Measurements from ENCODE around the gene ZNF827.

Gene ZNF827, protein sequence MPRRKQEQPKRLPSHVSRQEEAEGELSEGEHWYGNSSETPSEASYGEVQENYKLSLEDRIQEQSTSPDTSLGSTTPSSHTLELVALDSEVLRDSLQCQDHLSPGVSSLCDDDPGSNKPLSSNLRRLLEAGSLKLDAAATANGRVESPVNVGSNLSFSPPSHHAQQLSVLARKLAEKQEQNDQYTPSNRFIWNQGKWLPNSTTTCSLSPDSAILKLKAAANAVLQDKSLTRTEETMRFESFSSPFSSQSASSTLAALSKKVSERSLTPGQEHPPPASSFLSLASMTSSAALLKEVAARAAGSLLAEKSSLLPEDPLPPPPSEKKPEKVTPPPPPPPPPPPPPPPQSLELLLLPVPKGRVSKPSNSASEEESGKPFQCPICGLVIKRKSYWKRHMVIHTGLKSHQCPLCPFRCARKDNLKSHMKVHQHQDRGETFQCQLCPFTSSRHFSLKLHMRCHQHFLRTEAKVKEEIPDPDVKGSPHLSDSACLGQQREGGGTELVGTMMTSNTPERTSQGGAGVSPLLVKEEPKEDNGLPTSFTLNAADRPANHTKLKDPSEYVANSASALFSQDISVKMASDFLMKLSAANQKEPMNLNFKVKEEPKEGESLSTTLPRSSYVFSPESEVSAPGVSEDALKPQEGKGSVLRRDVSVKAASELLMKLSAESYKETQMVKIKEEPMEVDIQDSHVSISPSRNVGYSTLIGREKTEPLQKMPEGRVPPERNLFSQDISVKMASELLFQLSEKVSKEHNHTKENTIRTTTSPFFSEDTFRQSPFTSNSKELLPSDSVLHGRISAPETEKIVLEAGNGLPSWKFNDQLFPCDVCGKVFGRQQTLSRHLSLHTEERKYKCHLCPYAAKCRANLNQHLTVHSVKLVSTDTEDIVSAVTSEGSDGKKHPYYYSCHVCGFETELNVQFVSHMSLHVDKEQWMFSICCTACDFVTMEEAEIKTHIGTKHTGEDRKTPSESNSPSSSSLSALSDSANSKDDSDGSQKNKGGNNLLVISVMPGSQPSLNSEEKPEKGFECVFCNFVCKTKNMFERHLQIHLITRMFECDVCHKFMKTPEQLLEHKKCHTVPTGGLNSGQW

DNA sequence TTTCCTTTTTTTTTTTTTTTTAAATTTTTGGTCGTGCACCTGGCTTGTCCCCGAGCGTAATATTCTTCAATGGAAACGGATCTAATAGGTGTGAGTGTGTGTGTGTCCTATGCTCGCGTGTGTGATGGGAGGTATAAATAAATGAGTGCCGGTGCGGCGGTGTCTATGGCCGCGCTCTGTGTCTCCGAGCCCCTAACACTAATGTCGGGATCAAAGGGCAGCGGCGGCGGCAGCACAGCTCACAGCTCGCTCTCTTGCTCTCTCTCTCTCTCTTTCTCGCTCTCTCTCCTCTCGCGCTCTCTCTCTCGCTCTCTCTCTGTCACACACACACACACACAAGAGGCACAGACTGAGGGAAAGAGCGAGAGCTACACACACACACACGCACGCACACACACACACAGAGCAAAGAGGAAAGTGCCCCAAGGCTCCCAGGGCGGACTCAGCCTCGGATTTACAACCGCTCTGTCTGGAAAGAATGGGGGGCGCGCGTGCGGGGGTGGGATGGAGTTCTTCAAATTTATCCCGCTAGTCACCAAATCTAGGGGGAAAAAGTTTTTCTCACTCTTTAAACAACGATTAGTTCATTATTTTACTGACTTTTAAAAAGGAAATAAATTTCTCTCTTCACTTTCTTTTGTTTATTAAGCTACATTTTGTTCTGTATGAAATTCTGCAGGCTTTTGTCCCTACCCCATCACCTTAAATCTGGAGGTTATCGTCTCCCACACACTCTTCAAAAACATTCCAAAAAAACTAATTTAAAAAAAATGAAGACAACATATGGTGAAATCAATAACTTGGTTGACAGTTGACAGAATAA lies at the start of gene ZNF827:
TSS of gene ZNF827 (minus strand) at position 206 of the 823 bp plus-strand sequence. CDS start 416 bp downstream, outside the sequence.
- peak in 1 of 2 donors; percentile 24 for DNase-seq (ENCODE audit: low read depth in 2 of 2)

DNA sequence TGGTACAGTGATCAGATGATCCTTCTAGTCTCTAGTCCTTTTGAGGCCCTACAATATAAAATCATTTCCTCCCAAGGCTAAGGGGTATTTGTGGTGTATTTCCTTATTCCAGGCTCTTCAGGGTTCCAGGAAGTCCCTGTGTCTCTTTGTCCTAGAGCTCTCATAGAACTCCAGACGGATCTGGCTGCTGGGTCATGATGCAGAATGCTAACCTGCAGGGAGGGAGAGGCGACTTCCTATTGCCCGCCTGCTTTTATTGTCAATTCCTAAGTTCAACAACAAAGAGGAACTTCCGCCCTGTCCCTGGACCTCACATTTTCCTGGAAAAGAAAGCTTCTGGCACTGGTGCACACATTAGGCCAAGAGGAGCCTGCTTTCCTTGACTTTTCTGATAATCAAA lies 45.9 kb upstream of the ZNF827 start:
- no peak for DNase-seq (ENCODE audit: low read depth in 2 of 2)

DNA sequence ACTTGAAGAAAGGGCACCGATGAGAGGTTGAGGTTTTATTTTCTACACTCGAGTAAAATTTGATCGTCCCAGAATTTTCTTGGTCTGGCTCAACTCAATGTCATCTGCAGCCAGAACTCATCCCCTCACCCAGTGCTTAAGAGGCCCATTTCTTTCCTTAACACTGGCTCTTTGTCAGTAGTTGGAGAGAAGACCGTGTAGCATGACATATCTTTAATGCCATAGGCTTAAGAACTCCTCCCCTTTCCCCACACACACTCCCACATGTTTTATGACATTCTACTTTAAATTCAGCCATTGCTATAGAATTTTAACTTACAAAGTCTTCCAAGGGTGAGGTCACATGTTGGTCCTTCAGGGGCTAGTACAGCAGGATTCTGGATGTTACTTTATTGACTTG lies 44.2 kb upstream of the ZNF827 start:
- no peak for DNase-seq (ENCODE audit: low read depth in 2 of 2)

DNA sequence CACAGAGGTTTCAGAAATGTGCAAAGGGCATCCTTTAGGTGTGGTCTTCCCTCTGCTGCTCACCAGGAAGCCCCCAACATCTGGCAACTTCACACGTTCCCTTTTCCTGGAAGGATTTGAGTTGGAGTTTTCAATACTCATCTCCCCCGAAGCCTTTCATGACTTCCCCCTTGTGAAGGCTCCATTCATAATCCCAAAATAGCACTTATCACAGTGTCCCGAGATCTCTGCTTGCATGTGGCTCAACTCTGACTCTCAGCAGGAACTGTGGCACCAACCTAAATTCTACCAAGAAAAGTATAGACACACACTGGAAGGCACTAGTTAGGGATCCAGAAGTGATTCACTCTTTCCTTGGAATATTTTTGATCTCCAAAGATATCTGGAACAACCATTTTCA lies 40.5 kb upstream of the ZNF827 start:
- no peak for DNase-seq (ENCODE audit: low read depth in 2 of 2)

DNA sequence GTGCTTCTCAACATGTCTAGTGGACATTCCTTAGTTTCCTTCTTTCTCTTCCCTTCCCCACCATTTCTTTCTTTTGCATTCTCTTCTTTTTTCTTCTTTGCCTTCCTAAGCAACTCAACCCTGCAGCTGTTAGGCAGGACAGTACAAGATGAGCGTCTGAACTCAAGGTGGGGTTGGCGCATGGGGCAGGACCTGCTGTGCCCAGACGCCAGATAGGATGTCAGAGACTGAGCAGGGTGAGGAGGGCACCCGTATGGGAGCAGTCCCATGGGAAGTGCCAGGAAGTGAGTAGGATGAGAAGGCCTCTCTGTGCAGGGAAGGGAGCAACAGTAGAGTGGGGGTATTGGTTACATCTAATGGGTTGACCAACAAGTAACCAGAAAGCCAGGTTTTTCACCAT lies 38.1 kb upstream of the ZNF827 start:
- DNase-seq (ENCODE audit: low read depth in 2 of 2) = no peak

DNA sequence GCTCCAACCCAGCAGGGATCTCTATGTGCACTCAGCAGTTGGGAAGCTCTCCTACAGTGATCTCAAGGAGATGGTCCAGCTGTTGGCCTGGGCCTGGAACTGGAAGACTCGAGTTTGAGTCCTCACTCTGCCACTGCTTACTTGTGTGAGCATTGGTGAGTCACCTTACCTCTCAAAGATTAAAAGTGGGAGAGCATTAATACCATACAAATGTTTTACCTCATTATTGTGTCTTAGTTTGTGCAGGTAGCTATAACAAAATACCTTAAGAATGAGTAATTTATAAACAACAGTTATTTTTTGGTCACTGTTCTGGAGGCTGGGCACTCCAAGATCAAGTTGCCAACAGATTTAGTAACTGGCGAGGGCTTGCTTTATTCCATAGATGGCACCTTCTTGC lies 21.4 kb upstream of the ZNF827 start:
- DNase-seq (ENCODE audit: low read depth in 2 of 2) = no peak

DNA sequence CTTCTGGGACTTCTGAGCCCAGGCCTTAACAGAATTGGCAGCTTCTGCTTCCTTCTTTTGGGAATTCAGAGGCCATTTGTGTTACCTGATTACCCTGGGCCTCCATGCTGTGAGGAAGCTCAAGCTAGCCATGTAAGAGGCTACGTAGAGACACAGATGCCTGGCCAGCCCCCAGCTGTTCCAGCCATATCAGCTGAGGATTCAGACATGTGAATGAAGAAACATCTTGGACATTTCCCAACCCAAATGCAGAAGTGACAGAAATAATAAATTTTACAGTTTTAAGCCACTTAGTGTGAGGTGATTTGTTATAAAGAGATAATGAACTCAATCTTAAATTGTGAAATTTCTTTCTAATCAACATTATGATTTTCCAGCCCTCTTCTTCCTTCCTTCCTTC lies 18.7 kb upstream of the ZNF827 start:
- no peak for DNase-seq (ENCODE audit: low read depth in 2 of 2)

DNA sequence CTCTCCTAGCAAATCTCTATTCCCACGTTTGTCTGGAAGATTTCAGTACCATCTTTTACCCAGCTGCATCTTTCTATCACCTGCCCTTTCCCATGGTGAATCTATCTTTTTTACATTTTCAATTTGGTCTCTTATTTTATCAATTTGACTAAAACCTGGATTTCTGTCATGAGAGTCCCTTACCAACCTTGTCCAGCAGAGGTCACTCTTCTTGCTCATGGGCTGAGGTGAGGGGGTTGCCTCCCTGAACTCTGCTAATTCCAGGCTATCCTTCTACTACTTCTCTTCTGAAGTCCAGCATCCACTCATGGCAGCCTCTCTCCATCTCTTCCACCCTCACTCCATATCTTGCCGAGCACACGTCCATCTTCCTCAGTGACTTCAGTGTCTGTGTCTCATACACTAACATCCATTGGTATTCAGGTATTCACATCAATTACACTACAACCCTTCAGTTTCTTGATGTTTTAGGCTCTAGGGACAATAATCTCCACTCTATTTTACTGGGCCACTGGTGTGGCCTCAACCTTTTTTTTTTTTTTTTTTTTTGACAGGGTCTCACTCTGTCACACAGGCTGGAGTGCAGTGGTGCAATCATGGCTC lies 17.8 kb upstream of the ZNF827 start:
- no peak for DNase-seq (ENCODE audit: low read depth in 2 of 2)

DNA sequence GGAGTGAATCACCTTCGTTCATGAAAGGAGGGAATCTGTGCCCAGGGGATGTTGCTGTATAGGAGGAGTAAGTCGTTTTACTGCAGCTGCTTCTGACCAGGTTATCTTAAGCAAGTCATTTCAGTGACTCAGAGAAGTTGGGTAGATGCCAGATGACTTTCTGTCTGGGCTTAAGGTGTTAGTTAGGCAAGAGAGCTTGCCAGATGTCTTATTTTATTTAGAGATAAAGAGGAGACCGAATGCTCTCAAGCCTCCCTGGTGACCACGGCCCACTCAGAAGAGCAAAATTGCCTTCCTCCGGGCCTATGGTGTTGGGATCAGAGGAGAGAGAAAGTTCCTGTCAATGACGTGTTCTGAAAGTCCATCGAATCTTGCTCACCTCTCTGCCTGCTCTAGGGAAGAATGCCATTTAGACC lies 16.3 kb upstream of the ZNF827 start:
- DNase-seq (ENCODE audit: low read depth in 2 of 2) = no peak

DNA sequence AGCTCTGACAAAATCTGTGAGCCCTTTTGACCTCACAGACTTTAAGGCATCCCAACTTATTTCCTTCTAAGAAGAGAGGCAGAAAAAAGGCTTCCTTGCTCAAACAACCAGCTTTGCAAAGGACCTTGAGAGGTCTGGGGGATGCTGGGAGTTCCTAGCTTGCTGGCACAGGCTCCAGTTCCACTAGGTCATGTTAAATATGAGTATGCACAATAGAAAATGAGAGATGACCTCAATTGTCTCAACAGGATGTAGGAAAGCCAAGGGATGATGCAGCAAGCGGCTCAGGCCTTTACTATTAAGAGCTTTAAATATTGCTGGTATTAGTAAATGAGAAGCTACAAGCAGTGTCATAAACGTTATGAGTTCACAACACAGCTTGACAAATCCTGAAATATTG lies 13.3 kb upstream of the ZNF827 start:
- no peak for DNase-seq (ENCODE audit: low read depth in 2 of 2)

DNA sequence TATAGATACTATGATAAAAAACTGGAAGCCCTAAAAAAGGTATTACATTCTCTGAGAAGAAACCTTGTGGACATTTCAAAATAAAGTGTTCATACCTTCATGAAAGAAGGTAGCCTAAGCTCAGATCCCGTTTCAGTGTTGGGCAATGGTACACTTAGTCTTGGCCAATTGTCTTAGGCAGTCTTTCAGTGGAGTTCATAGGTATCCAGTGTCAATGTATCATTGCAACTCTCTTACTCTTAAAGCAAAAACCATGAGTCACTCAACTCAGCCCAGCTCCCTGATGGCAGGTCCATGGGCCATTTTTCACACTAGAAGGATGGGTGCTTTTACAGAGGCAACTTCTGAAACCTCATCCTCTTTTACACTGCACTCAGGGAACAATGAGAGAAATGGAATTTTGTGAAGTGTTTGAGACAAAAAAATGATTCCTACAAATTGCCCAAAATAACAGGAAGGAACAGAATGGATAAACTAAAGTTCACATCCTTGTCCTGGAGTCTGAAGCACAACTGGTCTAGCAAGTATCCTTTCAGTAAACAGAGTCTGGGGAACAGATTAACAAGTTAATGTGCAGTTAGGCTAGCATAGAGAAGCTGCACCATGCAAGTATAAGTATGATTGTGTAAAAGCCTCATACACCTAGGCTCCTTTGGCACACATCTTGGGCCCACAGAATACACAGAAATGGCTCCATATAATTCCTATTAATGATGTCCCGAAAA lies 7.0 kb upstream of the ZNF827 start:
- DNase-seq (ENCODE audit: low read depth in 2 of 2) = no peak

DNA sequence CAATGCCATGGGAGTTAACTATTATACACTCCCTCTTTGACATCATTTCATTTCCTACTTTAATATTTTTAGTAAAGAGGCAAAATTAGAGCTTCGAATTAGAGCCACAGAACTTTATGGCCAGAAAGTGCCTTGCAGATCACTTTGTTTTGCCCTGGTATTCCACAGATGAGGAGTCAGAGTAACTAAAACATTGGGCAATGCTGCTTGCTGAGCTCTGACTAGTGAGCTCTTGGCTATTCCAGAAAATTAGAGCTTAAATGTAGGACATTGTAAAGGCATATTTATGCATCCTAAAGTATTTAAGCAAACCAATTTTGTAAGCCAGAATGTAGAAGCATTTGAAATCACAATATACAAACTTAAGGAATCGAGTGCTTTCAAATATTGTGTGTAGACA lies 6.3 kb upstream of the ZNF827 start:
- no peak for DNase-seq (ENCODE audit: low read depth in 2 of 2)

DNA sequence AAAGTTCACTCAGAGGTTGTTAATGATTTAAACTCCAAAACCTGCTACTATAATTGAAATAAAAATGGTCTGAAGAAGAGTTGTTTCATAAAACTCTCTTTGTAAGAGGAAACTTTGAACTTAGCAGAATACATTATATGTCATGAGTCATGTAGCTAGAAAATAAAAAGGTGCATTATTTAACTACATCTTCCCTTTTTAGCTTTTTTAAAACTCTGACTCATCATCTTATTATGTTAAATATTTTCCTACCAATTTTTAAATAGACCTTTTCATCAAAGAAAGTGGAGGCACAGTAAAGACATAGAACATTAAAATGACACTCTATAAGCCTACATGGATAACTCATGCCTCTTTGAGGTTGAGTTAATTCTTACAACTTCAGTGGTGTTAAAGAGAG lies 1.2 kb upstream of the ZNF827 start:
- no peak for DNase-seq (ENCODE audit: low read depth in 2 of 2)

DNA sequence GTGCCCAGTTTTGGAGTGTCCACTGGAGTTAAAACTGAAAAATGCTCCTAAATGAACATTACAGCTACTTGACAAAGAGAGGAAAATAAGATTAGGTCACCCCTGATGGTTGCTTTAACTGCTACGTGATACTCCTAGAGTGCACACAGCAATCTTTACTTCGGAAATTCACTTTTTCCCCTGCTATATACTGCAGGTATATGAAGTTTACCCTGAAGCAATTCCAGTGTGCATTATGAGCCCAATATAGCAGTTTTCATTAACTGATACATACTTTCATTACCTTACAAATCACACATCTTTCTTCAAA lies 773 bp upstream of the ZNF827 start:
- no peak for DNase-seq (ENCODE audit: low read depth in 2 of 2)

DNA sequence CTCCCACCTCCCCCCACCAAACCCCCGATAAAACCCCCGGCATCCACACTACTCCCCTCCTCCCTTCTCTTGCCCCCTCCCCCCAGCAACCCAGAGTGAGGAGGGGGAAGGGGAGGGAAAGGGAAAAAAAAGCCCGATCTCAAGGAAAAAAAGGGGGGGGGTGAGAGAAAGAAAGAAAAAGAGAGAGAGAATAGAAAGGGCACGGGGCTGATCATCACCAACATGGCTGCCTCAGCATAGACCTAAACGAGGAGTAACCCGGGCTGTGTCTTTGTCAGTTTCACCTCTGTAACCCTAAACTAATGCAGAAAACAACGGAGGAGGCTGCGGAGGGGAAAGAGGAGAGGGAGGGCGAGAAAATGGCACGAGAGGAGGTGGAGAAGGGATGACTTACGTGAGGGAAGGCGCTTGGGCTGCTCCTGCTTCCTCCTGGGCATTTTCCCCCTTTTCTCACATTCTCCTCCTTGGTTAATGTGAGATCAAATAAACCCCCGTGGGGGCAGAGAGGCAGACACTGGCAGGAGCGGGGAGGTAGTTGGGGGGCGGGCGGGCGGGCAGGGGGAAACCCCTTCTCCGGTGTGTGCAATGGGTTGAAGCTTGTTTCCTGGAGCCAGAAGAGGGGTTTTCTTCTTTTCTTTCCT lies 532 bp downstream of the ZNF827 start:
- peak in 1 of 2 donors; percentile 4 for DNase-seq (ENCODE audit: low read depth in 2 of 2)

DNA sequence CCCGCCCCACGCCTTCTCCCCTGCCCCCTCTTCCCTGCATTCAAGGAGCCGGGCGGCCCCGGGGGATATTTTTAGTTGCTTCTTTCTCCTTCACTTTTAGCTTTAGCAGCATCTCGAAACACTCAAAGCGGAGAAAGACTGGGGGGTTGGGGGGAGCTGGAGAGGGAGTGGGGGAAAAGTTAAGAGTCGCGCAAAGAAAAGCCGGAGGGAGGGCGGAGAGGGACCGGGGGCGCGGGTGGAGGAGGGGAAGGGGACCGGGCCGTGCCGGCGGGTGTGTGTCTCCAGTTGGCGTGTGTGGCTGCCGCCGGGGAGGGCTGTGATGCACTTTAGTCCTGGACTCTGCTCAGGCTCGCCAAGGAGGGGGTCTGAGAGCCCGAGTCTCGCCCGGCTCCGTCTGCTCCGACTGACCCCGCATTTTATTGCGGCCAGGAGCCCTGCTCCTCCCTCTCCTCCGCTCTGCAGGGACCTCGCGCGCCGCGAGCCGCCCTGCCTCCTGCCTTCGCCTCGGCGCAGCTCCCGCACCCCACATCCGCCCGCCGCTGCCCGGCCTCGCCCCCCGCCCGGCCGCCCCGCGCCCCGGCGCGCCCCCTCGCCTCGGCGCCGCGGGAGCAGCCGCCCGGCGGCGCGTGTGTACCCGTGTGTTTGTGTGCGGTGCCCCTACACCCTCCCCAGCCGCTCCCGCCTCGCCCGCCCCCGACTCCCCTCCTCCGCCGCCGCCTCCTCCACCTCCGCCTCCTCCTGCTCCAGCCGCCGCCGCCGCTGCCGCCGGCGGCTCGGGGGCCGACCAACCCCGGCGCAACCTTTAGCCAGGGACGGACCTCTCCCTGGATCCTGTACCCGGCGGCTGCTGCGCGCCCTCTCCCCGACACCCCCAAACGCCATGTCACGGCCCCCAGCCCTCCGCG lies 1.4 kb downstream of the ZNF827 start:
- peak in 1 of 2 donors; percentile 7 for DNase-seq (ENCODE audit: low read depth in 2 of 2)

DNA sequence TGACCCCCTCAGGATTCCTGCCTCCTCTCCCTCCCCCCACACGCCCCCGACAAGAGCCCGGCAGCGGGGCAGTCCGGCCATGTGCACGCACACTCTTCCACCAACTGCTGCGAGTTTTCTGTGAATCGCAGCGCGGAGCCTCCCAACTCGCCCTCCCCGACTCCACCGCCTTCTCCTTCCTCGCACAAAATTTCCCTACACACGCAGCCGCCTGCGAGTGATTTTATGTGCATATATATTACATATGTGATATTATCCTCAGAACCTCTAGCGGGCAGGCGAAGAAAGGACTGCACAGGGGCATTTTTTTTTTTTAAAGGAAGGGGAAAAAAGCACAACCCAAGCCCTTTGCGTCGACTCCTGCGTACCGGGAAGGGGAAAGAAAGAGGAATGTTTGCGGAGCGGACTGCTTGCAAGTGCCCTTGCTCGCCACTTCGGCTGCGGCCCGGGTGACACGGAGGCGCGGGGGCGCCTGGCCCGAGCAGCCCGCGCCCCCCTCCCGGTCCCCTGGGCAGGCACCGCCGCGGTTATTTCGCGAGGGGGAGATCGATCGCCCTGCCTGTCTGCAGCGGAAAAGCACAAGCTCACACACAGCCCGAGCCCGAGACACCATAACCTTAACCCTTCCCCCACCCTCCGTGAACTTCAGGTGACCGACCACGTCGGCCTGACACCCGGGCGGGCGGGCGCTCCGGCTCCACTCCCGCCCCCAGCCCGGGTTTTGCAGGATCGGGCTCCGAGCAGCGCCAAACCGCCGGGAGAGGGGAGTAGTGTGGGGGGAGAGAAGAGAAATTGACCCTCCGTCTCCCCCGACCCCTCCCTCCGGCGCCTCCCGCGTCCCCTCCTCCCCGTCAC lies 2.3 kb downstream of the ZNF827 start:
- peak; percentile 37 to 46 for DNase-seq (ENCODE audit: low read depth in 2 of 2)
